Stimulated activated CD4-positive, alpha-beta T cell treated with anti-CD3 and anti-CD28 coated beads, TNF-alpha, amount 100 ng/mL, for 4 hours (primary cell): Measurements from ENCODE around the gene HIP1.
"Not testable (repeated sequence)": the region's sequence is repeated elsewhere in the genome, so short reads cannot be mapped to it uniquely, and the experiment has no call there.

Experiments
- DNase-seq, 3 experiments: peaks; one replicate each; pipeline ENCODE4 v3.0.0-alpha.2; 2020; ENCODE audit warnings: low read depth in 3 of 3

HIP1 gene

DNA sequence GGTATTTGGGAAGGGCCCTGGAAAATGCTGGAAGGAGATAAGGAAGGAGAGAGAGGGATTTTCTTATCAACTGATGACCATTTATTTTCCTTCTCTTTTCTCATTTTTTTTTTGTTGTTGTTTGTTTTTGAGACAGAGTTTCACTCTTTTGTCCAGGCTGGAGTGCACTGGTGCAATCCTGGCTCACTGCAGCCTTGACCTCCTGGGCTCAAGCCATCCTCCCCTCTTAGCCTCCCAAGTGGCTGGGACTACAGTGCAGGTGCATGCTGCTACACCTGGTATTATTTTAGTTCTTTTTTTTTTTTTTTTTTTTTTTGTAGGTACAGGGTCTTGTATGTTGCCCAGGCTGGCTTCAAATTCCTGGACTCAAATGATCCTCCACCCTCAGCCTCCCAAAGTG lies 52.2 kb downstream of the HIP1 start:
- no peak for DNase-seq

DNA sequence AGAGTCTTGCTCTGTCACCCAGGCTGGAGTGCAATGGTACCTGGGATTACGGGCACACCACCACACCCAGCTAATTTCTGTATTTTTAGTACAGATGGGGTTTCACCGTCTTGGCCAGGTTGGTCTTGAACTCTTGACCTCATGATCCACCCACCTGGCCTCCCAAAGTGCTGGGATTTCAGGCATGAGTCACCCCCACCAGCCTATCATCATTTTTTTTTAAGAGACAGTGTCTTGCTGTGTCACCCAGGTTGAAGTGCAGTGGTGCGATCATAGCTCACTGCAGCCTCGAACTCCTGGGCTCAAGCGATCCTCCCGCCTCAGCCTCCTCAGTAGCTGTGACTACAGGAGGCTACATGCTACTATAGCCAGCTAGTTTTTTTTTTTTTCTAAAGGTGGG lies 56.7 kb downstream of the HIP1 start:
- not testable (repeated sequence) for DNase-seq

GRCh38 chr7:75679060-75679459 lies 59.7 kb downstream of the HIP1 start:
- DNase-seq: no peak

GRCh38 chr7:75669579-75669978 lies 69.2 kb downstream of the HIP1 start:
- DNase-seq: no peak

GRCh38 chr7:75667938-75668337 lies 70.8 kb downstream of the HIP1 start:
- no peak for DNase-seq

GRCh38 chr7:75663302-75663907 lies 75.3 kb downstream of the HIP1 start:
- no peak for DNase-seq

GRCh38 chr7:75662579-75663301 lies 76.0 kb downstream of the HIP1 start:
- no peak for DNase-seq

GRCh38 chr7:75660566-75661215 lies 78.0 kb downstream of the HIP1 start:
- DNase-seq: no peak

DNA sequence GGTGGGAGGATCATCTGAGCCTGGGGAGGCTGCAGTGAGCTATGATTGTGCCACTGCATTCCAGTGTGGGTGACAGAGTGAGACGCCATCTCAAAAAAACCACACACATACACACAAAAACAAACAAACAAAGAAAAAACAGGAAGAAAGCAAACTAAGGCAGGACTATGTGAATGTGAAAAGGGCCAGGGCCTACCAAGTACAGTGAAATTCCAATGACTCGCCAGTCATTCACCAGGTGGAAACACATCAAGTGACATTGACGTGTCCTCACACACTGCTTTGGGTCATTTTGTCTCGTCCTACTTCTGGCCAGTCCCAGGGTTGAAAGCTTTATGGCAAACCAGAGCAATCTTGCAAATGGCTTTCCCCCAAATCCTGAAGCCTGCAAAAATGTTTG lies 79.9 kb downstream of the HIP1 start:
- no peak for DNase-seq

DNA sequence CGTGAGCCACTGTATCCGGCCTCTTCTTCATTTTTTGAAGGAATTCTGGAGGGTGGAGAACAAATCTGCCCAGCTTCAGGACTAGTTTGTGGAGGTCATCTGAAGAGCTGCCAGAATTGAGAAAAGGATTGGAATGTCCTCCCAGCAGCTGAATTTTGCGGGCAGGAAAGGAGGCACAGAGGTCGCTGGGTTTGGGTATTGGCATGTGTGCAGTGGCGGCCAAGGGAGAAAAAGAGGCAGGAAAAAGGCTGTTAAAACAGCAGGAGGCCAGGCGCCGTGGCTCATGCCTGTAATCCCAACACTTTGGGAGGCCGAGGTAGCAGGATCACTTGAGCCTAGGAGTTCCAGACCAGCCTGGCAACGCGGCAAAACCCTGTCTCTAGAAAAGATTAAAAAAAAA lies 80.4 kb downstream of the HIP1 start:
- DNase-seq: no peak

DNA sequence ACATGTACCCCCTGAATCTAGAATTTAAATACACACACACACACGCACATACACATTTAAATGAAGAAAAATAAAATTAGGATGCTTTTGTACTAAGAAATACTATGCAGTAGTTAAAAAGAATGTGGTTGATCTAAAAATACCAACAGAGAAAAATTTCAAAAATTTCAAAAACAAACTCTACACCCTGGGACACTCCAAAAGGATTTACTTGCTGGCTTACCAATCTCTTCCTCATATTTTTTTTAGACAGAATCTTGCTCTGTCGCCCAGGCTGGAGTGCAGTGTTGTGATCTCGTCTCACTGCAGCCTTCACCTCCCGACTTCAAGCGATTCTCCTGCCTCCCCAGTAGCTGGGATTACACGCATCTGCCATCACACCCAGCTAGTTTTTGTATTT lies 80.9 kb downstream of the HIP1 start:
- no peak for DNase-seq

DNA sequence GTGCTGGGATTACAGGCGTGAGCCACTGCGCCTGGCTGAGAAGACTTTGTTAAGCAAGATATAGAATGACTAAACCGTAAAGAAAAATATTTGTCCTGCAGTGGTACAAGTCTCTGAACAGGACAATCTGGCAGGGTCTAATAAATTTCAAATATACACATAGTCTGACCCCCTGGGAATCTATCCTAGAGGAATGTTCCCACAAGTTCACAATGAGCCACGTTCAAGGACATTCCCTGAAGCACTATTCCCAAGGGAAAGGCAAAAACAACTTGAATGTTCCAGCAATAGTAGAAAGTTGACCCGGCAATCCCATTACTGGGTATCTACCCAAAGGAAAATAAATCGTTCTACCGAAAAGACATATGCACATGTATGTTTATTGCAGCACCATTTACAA lies 82.0 kb downstream of the HIP1 start:
- no peak for DNase-seq

- no peak for DNase-seq
These were observed 83.2 kb downstream of the HIP1 start for GRCh38 chr7:75655536-75655935.

DNA sequence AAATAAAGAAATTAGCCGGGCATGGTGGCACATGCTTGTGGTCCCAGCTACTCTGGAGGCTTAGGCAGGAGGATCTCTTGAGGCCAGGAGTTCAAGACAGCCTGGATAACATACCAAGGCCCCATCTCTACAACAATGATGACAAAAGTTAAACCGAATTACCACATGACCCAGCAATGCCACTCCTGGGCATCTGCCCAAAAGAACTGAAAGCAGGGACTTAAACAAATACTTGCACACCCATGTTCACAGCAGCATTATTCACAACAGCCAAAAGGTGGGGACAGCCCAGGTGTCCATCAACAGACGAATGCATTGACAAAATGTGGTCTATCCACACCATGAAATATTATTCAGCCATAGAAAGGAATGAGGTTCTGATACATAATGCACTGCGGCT lies 83.9 kb downstream of the HIP1 start:
- DNase-seq: no peak

DNA sequence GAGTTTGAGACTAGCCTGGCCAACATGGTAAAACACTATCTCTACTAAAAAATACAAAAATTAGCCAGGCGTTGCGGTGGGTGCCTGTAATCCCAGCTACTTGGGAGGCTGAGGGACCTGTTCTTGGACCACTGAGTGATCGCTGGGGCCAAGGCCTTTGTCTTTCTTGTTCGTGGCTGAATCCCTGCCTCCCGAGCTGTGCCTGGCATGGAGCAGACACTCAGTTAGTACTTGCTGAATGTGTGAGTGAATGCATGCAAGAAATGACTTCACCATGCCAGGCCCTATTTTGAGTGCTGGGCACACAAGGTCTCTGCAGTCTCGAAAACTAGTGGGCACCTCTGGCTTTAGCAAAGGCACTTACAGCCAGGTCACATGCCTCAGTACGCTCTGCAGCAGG lies 85.1 kb downstream of the HIP1 start:
- no peak for DNase-seq

- DNase-seq: no peak
These were observed 86.0 kb downstream of the HIP1 start for GRCh38 chr7:75652788-75653187.

DNA sequence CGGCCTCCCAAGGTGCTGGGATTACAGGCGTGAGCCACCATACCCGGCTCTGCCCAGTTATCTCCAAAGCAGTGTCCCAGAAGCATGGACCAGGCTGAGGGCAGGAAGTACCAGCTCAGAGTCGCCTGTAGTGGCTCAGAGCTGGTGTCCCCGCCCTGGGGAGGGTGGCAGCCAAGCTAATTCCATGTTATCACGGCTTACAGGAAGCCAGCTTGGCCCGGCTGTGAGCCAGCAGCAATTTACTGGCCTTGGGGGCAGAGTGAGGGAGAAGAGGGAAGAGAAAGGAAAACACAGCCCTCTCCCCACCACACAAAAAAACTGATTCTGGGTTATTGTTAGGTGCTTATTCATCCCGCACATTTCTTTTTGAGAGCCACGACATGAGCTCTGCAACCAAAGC lies 88.1 kb downstream of the HIP1 start:
- DNase-seq: no peak

- no peak for DNase-seq
These were observed 88.7 kb downstream of the HIP1 start for GRCh38 chr7:75650062-75650461.

- DNase-seq: no peak
These were observed 89.3 kb downstream of the HIP1 start for GRCh38 chr7:75649462-75649861.

- DNase-seq: no peak
These were observed 90.9 kb downstream of the HIP1 start for GRCh38 chr7:75647709-75648438.

DNA sequence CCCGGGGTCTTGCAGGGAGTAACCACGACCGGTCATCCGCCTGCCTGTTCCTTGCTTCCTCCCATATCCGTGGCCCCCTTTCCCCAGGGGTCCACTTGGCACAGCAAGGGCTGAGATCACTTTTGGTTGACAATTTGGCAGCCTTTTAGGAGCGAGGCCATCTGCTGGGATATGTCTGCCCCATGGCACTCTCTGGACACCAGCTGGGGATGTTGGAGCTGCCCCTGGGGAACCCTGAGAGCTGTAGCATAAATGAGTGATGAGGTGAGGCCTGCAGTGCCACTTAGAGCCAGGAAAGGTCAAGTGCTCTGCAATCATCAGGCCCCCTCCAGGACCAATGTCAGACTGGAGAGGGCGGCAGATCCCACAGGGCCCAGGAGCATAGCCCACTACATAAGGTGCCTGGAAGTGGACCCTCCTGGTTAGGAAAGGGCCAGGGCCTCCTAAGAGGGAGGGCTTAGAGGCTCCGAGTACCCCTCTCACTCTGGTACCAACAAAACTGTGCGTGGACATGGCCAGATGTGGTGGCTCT lies 92.1 kb downstream of the HIP1 start:
- no peak for DNase-seq

- DNase-seq: no peak
These were observed 93.2 kb downstream of the HIP1 start for GRCh38 chr7:75645570-75645969.
